Mucosa of rectum (tissue), 2 donors: ENCODE data around the gene PTPRD.
"Not testable (repeated sequence)": the region's sequence is repeated elsewhere in the genome, so short reads cannot be mapped to it uniquely, and the experiment has no call there.

ENCODE experiments used
- H3K27ac ChIP-seq, 2 donors: one replicate each; pipeline ENCODE4 v1.7.0; 2013; ENCODE audit warnings: inconsistent platforms in 2 of 2, low read depth in 2 of 2, low read length in 2 of 2
- H3K27me3 ChIP-seq, 2 donors: one replicate each; pipeline ENCODE4 v1.7.0; 2013; ENCODE audit warnings: low read length in 2 of 2; ENCODE audit not compliant: control insufficient read depth in 2 of 2, insufficient read depth in 2 of 2
- H3K36me3 ChIP-seq, 2 donors: one replicate each; pipeline ENCODE4 v1.7.0; 2013; ENCODE audit warnings: low read length in 2 of 2; ENCODE audit not compliant: control insufficient read depth in 2 of 2, insufficient read depth in 2 of 2
- H3K4me1 ChIP-seq, 2 donors: one replicate each; pipeline ENCODE4 v1.7.0; 2013; ENCODE audit warnings: low read length in 2 of 2, mild to moderate bottlenecking in 1 of 2; ENCODE audit not compliant: control insufficient read depth in 2 of 2, insufficient read depth in 2 of 2
- H3K4me3 ChIP-seq, 2 donors: one replicate each; pipeline ENCODE4 v1.7.0; 2013; ENCODE audit warnings: low read length in 2 of 2
- H3K9ac ChIP-seq, 2 donors: one replicate each; pipeline ENCODE4 v1.7.0; 2013; ENCODE audit warnings: low read length in 2 of 2, low read depth in 1 of 2, mild to moderate bottlenecking in 1 of 2
- H3K9me3 ChIP-seq, 2 donors: one replicate each; pipeline ENCODE4 v1.7.0; 2013; ENCODE audit warnings: low read length in 2 of 2; ENCODE audit not compliant: control insufficient read depth in 2 of 2
- donor health status: healthy.
- donor health status: Normal muscosa, but diverticular disease.

The PTPRD gene

GRCh38 chr9:9078301-9078700 is 1534.5 kb downstream of the PTPRD start:
- Histone ChIP-seq H3K27ac (no peak overlapping the region), H3K4me3 (no peak overlapping the region), H3K9me3 (no peaks in the 10 kb centered on the region), H3K9ac (no peak overlapping the region), H3K4me1 (no peaks in the 10 kb centered on the region), H3K27me3 (no peaks in the 10 kb centered on the region), H3K36me3 (no peaks in the 10 kb centered on the region)

DNA sequence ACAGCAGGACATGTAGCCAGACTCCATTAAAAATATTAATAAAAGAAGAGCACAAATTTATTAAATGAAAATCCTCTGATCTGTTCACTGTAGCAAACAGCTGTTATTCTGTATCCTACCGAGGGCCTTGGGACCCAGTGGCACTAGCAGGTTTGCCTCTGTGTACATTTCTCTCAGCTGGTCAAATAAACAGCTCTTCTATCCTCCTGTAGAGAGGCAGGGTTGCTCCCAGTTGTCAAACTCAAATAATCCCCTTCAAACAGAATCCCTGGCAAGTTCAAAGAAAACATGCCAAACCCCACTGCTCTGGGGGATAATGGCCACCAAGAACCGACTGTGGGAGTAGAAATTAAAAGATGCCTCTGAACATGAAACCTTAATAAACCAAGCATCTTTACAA is 1551.2 kb downstream of the PTPRD start:
- Histone ChIP-seq H3K4me1 (no peaks in the 10 kb centered on the region), H3K36me3 (no peaks in the 10 kb centered on the region), H3K27ac (no peak overlapping the region), H3K9ac (no peak overlapping the region), H3K9me3 (no peaks in the 10 kb centered on the region), H3K27me3 (no peaks in the 10 kb centered on the region), H3K4me3 (no peak overlapping the region)

DNA sequence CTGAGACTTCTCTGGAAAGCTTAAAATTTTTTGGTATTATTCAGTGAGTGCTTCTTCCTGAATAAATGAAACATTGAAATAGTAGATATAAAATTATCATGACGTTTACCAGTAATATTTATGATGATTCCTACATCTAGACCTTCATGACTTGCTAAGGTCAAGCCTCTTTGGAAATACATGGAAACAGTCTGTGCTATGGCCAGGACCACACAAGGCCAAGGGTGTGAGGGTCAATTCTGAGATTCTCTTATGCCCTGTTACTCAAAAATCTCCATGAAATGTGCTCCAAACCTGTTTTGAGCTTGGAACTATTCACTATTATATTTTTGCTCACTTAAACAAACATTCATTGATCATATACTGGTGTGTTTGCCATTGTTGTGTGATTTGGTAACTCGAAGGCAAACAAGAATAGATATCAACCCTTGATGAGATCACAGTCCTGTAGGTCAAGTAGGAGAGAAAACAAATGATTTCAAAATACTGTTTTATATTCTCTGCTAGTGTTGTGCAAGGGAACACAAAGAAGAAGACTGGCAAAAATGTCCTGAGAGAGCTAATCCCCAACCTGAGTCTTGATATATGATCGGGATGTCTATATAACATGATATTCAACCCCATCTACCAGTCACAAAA is 1558.3 kb downstream of the PTPRD start:
- no peak overlapping the region for H3K9ac ChIP-seq
- no peaks in the 10 kb centered on the region for H3K4me1 ChIP-seq
- H3K27ac ChIP-seq, result no peak overlapping the region
- H3K36me3 ChIP-seq, result no peaks in the 10 kb centered on the region
- no peaks in the 10 kb centered on the region for H3K9me3 ChIP-seq
- no peaks in the 10 kb centered on the region for H3K27me3 ChIP-seq
- no peak overlapping the region for H3K4me3 ChIP-seq

DNA sequence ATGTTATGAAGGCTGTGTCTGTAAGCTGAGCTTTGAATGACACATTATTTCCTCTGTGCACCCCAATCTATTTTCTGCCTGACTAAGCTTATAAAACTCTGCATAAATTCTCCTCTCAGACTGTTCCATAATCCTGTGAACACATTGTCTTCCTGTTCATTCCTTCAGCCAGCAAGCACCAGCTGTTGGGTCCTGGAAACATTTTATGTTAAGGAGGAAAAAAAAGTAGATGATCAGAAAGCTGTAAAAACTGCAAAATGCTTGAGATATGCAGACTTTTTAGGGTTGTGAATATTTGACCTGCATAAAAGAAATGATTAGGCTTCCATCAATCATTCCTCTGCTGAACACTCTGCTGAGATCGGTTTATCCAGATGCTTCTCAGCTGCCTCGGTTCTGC is 1567.2 kb downstream of the PTPRD start:
- no peak overlapping the region for H3K9ac ChIP-seq
- H3K27me3 ChIP-seq, result no peaks in the 10 kb centered on the region
- no peaks in the 10 kb centered on the region for H3K4me1 ChIP-seq
- no peak overlapping the region for H3K4me3 ChIP-seq
- no peak overlapping the region for H3K27ac ChIP-seq
- no peaks in the 10 kb centered on the region for H3K9me3 ChIP-seq
- H3K36me3 ChIP-seq, result no peaks in the 10 kb centered on the region

GRCh38 chr9:9045072-9045471 is 1567.7 kb downstream of the PTPRD start:
- H3K9ac ChIP-seq, result no peak overlapping the region
- no peaks in the 10 kb centered on the region for H3K4me1 ChIP-seq
- no peaks in the 10 kb centered on the region for H3K9me3 ChIP-seq

GRCh38 chr9:9043788-9044187 is 1569.0 kb downstream of the PTPRD start:
- not testable (repeated sequence) for H3K9me3 ChIP-seq, H3K27me3 ChIP-seq

More at GRCh38 chr9:9045072-9045471, 1567.7 kb downstream of the PTPRD start:
- no peaks in the 10 kb centered on the region for H3K27me3 ChIP-seq
- H3K36me3 ChIP-seq, result no peaks in the 10 kb centered on the region
- H3K4me3 ChIP-seq, result no peak overlapping the region
- no peak overlapping the region for H3K27ac ChIP-seq

GRCh38 chr9:9041756-9042155 is 1571.0 kb downstream of the PTPRD start:
- Histone ChIP-seq H3K9ac (no peak overlapping the region), H3K27ac (no peak overlapping the region), H3K4me1 (no peaks in the 10 kb centered on the region), H3K4me3 (no peak overlapping the region), H3K36me3 (no peaks in the 10 kb centered on the region), H3K9me3 (no peaks in the 10 kb centered on the region), H3K27me3 (no peaks in the 10 kb centered on the region)

More at GRCh38 chr9:9043788-9044187, 1569.0 kb downstream of the PTPRD start:
- H3K27ac ChIP-seq, H3K4me3 ChIP-seq, H3K9ac ChIP-seq, H3K36me3 ChIP-seq, H3K4me1 ChIP-seq: not testable (repeated sequence)

DNA sequence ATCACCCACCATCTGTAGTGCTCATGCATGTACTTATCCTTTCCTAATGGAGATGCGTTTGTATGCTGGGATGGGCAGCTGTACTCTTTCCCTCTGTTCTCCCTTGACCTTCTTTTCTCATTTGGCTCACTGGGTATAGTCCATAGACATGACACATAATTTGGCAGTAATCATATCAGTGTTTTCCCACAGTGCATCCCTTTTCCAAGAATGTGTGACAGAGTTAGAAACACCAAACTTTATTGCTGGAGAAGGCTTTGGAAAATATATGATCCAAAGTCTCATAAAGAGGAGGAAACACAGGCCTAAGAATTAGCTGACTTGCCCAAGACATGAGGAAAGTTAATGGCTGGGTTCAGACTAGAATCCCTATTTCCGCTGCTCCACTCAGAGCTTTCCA is 1579.8 kb downstream of the PTPRD start:
- Histone ChIP-seq H3K27ac (no peak overlapping the region), H3K36me3 (no peaks in the 10 kb centered on the region), H3K4me1 (no peaks in the 10 kb centered on the region), H3K4me3 (no peak overlapping the region), H3K27me3 (no peaks in the 10 kb centered on the region), H3K9me3 (no peaks in the 10 kb centered on the region), H3K9ac (no peak overlapping the region)

DNA sequence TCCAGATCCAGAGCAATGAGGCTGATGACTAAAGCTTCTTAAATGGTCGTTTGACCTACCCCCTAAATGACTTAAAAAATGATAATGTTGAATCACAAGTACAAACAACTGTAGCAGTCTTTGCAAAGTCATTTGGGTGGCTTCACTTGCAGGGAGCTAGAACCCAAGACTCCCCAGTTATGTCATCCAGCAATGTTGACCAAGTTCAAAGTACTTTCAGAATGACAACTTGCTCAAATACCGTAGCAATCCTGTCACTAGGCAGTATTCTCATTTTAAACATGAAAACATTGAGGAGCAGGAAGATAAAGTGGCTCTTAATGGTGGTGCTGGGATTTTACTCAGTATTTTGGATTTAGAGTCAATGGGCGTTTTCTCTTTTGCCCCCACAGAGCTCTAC is 1596.2 kb downstream of the PTPRD start:
- H3K4me1 ChIP-seq, result no peaks in the 10 kb centered on the region
- H3K4me3 ChIP-seq, result no peak overlapping the region
- H3K9me3 ChIP-seq, result no peaks in the 10 kb centered on the region
- H3K27ac ChIP-seq, result no peak overlapping the region
- no peak overlapping the region for H3K9ac ChIP-seq
- H3K36me3 ChIP-seq, result no peaks in the 10 kb centered on the region
- no peaks in the 10 kb centered on the region for H3K27me3 ChIP-seq

GRCh38 chr9:9004810-9005209 is 1608.0 kb downstream of the PTPRD start:
- Histone ChIP-seq H3K36me3 (no peaks in the 10 kb centered on the region), H3K27me3 (no peaks in the 10 kb centered on the region), H3K4me1 (no peaks in the 10 kb centered on the region), H3K9me3 (no peaks in the 10 kb centered on the region), H3K9ac (no peak overlapping the region), H3K4me3 (no peak overlapping the region), H3K27ac (no peak overlapping the region)
